Measurements from ENCODE around the gene CCDC9.
A peak's percentile ranks its signal among the peaks of the same experiment; 100 is the strongest.
"Not testable (repeated sequence)": the region's sequence is repeated elsewhere in the genome, so short reads cannot be mapped to it uniquely, and the experiment has no call there.

Gene CCDC9

DNA sequence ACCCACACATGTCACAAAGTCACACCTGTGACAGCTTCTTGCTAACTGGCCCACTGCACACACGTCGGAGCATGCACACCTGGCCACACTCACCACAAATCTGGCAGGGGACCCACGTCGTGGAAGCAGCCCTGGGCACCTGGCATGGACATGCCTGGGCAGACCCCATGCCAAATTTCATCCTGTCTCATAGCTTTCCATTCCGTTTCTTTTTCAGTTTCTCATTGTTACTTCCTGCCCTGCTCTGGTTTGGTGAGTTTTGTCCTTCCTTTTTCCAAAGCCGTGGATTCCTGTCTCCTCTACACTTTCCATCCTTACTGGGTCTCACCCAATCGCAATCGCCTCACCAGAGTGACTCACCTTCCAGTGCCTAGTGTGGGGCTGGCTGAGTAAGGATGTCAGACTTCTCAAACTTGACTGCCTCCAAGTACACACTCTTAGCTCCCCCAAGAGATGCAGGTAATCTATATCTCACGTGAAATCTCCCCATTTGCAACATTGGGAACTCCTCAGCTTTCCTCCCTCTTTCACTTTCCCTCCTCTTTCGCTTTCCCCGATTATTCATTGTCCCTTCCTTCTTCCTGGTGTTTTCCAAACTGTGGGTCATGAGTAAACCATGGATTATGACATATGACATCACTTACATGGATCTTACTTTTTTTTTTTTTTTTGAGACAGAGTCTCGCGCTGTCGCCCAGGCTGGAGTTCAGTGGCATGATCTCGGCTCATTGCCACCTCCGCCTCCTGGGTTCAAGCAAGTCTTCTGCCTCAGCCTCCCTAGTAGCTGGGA is 23.7 kb upstream of the CCDC9 start:
- DNase-seq (ENCODE audit: low read depth), result no peak

DNA sequence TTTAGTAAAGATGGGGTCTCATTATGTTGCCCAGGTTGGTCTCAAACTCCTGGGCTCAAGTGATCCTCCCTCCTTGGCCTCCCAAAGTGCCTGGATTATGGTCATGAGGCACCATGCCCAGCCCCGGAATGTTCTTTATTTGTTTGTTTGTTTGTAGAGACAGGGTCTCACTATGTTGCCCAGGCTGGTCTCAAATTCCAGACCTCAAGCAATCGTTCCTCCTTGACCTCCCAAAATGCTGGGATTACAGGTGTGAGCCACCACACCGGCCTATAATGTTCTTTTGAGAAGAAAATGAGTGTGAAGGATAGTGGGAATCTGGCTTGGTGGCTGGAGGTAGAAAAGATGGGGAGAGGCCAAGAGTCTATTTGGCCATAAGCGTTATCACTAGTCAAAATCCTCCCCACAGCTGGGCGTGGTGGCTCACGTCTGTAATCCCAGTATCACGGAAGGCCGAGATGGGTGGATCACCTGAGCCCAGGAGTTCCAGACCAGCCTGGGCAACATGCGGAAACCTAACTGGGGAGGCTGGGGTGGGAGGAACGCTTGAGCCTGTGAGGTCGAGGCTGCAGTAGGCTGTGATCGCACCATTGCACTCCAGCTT is 20.2 kb upstream of the CCDC9 start:
- DNase-seq (ENCODE audit: low read depth), result no peak

DNA sequence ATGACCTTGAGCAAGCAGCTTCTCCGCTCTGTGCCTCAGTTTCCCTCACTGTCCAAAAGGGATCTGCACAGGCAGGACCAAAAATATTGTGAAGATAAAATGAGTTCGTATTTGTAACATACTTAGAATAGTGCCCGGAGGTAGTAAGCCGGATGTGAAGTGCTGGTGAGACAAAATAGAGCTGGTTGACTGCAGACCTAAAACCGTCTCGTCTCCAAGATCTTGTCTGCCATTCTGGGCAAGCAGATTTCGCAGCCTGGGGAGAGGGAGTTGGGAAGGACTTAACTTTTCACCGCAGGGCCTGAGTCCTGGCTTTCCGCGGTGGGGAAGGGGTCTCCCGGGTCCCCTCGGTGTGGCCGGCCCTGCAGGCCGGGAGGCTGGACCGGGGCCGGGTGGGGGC is 17.2 kb upstream of the CCDC9 start:
- DNase-seq (ENCODE audit: low read depth), result no peak

DNA sequence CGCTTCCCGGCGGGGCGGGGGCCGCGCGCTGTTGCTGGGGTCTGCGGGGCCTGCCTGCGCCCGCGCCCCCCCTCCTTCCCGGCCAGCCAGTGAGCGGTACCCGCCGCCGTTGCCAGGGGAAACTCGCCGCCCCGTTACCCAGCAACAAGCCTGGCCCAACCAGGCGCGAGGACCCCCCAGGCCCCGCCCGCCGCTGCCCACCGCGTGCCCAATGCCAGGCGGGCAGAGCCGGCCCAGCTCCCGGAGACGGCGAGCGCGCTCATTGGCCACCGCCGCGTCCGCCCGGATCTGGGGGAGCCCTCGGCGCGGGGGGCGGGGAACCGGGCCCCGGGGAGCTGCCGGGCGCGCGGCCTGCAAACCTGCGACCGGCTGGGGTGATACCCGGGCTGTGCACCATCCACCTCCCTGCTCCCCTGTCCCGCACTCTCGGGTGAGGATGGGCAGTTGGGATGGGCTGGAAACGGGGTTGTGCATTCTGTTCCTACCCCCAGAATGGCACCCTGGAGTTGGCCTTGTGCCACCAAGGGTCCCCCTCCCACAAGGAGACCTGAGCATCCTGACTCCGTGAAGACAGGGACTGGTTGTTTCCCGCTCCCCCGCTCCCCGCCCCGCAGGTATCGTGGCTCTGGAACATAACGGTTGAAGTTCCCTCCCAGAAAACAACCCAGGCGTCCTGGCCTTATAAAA is 16.6 kb upstream of the CCDC9 start:
- no peak for DNase-seq (ENCODE audit: low read depth)

DNA sequence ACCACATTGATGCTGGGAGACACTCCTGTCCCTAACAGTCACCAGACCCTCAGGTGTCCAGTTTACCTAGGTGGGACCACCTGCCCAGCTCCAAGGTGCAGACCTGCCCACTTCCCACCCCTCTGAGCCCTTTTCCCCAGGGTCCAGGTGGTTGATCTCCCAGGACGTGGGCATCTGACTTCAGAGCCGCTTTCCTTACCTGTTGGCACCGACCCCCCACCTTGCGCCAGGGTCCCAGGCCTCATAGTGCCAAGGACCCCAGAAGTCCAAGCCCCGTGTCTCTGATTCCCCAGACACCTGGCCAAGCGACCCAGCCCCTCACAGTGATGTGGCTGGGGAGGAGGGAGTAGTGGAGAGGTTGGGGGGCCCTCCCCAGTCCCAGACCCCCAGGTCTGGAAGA is 15.8 kb upstream of the CCDC9 start:
- no peak for DNase-seq (ENCODE audit: low read depth)

DNA sequence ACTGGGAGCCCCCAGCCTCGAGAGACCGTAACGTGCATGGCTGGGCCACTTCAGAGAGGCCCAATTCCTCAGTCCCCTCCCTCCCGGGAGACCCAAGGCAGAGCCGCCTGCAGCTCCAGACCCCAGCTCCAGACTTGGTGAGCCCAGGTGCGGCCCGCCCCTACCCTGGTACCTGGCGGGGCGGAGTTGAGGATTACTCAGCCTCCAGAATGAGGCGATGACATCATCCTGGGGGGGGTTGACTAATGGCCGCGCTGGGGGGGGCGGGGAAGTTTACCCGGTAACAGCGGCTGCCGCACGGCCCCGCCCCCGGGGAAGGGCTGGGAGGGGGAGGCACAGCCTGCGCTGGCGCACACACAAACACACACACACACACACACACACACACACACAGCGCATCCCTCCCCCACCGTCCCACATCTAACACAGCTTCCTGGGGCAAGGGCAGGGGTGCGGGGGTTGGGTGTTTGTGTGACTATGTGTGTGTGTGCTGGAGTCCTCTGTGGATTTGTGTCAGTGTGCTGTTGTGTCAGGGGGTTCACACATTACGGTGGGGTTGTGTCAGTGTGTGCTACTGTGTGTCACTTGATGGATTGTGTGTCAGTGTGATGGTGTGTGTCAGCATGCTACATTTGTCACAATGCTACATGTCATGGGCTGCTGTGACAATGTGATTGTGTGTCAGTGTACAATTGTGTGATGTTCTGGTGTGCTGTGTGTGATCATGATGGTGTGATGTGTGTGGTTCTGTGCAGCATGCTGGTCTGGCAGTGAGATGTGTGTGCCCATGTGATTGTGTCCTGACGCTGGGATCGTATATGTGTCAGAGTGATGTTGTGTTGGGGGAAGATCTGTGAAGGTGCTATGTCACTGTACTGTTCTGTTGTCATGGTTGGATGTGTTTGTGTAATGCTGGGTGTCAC is 15.1 kb upstream of the CCDC9 start:
- DNase-seq (ENCODE audit: low read depth), result peak; percentile 74

DNA sequence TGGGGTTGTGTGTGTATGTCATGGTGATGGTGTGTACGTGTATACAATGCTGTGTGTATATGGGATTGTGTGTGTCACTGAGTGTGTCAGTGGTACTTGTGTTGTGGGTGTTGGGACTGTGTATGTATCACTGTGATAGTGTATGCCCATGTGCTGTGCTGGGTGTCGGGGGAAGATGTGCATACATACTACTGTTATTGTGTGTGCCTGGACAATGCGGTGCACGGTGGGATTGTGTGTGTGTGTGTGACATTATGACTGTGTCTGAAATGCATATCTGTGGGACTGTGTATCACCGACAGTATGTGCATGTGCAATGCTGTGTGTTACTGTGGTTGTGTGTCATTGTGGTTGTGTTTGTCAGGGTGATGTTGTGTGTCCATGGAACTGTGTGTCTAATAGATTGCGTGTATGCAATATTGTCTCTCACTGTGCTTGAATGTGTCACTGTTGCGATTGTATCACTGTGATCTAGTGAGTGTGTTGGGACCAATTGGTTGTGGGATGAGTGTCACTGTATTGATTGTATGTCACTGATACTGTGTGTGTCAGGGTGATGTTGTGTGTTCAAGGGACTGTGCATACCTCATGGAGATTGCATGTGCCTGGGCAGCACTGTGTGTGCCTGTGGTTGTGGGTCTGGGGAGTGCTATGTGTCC is 14.3 kb upstream of the CCDC9 start:
- DNase-seq (ENCODE audit: low read depth), result no peak

DNA sequence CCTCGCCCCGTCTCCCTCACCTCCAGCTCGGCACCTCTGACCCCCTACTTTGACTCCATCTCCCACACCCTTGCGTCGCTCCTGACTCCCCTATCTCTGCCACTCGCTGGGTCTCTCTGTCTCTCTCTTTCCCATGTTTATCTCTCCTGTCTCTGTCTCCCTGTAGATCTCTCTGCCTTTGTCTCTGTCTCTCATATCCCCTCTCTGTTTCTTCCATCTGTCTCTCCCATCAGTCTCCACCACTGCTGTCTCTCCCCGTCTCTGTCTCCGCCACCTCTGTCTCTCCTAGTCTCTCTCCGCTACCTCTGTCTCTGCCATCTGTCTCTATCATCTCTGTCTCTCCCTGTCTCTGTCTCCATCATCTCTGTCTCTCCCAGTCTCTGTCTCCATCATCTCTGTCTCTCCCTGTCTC is 13.0 kb upstream of the CCDC9 start:
- no peak for DNase-seq (ENCODE audit: low read depth)

DNA sequence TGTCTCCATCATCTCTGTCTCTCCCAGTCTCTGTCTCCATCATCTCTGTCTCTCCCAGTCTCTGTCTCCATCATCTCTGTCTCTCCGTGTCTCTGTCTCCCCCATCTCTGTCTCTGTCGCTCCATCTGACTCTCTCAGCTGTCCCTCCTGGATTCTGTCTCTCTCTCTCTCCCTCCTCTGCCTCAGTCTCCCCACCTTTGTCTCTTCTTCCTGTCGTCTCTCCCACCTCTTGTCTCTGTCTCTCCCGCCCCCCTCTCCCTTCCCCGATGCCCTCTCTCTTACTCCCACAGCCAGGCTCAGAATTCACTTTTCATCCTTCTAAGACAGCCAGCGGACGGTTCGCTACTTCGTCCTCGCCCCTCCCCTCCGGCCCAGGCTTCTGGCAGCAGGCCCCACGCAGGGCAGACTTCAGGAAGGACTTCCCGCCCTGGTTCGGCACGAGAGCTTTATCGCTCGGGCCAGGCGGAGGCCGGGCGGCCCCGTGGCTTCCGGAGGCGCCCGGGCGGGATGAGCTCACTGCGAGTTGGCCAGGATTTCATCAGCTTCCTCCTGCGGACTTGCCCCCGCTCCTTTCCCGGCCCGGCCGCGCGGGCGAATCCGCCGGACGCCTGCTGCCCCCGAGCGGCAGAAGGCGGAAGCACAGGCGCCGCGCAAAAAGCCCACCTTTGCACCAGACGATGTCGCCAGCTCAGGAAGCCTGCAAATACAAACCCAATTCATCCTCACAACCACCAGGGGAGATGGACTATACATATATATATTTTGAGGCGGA is 12.4 kb upstream of the CCDC9 start:
- peak; percentile 97 for DNase-seq (ENCODE audit: low read depth)

DNA sequence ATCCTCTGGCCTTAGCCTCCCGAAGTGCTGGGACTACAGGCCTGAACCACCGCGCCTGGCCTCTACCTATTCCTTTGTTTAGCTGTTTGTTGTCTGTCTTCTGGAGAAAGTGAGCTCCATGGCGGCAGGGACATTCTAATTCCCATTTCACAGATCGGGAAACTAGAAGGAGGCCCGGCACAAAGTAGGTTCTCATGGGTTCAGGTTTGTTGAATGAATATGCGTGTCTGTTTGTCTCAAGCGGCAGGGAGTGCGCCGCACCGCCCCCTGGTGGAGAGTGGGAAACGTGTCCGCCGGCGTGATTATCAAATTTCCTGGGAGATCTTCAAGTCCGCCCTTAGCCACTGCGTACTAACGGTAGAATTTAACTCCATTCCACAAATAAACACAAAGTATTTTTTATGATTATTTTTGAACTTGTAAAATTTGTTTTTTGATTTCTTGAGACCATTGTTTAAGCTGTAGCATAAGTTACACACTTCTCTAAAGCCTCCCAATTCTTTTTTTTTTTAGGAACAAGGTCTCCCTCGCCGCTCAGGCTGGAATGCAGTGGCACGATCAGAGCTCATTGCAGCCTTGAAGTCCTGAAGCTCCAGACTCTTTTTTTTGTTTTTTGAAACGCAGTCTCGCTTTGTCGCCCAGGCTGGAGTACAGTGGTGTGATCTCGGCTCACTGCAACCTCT is 8.9 kb upstream of the CCDC9 start:
- DNase-seq (ENCODE audit: low read depth), result peak; percentile 79

DNA sequence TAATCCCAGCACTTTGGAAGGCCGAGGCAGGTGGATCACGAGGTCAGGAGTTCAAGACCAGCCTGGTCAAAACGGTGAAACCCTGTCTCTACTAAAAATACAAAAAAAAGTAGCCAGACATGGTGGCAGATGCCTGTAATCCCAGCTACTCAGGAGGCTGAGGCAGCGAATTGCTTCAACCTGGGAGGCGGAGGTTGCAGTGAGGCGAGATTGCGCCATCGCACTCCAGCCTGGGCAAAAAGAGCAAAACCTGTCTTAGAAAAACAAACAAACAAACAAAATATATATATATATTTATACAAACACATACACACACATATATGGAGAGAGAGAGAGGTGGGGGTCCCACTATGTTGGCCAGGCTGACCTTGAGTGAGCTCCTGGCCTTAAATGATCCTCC is 3.3 kb upstream of the CCDC9 start:
- not testable (repeated sequence) for DNase-seq (ENCODE audit: low read depth)

DNA sequence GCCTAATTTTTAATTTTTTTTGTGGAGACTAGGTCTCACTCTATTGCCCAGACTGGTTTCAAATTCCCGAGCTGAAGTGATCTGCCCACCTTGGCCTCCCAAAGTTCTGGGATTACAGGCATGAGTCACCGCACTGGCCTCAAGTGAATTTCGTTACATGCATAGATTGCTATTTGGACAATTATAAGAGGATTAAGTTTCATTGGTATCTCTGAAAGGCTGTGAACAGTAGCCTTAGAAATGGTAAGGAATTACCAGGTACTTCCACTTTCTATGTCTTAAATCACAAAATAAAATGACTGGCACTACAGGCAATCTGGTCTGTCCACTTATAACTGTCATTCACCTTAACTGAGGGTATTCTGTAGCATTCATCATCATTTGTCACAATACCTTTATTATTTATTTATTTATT is 2.9 kb upstream of the CCDC9 start:
- no peak for DNase-seq (ENCODE audit: low read depth)

DNA sequence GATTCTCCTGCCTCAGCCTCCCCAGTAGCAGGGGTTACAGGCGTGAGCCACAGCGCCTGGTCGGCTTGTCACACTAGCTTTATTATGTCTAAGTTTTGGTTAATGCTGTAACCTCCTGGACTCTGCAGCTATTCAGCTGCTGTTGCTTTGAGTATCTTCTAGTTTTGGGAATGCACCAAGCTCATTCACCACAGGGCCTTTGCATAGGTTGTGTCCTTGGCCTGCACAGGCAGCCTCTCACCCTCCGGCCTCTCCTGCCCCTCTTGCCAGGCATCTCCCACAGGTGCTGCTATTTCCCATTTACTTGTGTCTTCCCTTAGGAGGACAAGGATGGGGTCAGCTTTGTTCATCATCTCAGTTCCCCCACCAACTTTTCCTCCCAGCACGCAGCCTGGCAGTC is 2.4 kb upstream of the CCDC9 start:
- DNase-seq (ENCODE audit: low read depth), result no peak

DNA sequence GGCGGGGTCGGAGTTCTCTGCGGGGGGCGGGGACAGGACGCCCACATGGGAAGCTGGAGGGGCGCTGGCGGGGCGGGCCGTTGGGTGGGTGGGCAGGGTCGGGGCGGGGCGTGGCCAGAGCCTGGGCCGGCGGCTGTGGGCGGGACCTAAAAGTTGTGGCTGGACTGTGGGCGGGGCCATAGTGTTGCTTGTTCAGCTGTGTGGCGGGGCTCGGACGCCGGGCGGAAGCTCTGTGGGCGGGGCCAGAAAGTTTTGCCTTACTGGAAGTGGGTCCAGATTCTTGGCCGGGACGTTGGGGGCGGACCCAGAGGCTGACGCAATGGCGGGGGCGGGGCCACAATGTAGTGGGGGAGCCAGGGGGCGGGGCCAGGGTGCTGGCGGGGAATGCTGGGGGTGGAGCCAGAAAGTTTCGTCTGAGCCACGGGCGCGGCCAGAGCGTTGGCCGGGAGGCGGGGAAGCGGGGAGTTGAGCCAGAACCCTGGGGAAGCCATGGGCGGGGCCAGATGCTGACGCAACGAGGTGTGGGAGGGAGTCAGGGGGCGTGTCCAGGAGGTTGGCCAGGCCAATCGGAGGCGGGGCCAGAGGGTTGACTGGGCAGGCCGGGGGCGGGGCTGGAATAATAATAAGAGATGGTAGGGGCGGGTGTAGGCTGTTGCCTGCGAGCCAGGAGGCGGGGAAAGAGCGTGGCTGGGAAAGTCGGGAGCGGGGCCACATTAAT is 527 bp downstream of the CCDC9 start:
- DNase-seq (ENCODE audit: low read depth), result peak; percentile 100

DNA sequence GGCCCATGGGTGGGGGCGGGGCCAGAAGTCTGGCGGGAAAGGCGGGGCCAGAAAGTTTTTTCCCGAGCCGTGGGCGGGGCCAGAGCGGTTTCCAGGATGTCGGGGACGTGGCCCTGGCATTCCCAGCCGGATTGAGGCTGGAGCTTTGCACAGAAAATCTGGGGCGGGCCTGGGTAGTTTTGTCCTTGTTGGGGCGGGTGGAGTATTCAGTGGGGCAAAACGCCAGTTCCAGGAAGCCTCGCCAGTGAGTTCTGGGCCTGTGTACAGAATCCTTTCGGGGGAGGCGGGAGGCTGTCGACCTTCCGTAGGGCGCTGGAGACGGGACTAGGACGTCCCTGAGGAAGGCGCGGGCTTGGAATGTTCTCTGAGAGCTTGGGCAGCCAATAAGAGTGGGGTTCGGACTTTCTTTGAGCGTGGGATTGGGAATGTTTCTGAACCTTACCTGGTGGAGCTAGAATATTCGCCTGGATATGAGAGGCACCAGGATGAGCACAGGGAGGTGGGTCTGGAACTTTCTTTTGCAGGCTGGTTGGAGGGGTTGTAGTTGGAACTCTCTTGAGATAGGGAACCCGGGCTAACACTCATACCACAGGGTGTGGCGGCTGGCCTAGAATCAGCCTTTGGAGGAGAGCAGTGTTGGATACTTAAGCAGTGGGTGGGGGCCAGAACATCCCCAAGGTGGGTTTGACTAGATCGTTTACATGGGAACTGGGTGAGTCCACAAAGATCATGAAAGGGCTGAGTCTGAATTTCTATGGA is 1.3 kb downstream of the CCDC9 start:
- DNase-seq (ENCODE audit: low read depth), result no peak

DNA sequence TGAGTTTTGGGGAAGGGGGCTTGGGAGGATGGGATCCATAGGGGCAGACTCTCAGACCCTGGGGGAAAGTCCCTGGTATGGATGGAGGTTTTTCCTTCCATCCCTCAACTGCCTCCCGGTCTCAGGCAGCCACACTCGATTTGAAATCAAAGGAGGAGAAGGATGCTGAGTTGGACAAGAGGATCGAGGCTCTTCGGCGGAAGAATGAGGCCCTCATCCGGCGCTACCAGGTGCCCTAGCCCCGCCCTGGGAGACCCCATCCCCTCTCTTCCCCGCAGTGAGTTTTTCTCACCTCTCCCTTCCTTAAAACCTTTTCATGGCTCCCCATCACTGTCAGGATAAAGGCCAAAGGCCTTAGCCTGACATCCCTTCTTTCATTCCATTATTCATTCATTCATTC is 2.1 kb downstream of the CCDC9 start:
- no peak for DNase-seq (ENCODE audit: low read depth)

DNA sequence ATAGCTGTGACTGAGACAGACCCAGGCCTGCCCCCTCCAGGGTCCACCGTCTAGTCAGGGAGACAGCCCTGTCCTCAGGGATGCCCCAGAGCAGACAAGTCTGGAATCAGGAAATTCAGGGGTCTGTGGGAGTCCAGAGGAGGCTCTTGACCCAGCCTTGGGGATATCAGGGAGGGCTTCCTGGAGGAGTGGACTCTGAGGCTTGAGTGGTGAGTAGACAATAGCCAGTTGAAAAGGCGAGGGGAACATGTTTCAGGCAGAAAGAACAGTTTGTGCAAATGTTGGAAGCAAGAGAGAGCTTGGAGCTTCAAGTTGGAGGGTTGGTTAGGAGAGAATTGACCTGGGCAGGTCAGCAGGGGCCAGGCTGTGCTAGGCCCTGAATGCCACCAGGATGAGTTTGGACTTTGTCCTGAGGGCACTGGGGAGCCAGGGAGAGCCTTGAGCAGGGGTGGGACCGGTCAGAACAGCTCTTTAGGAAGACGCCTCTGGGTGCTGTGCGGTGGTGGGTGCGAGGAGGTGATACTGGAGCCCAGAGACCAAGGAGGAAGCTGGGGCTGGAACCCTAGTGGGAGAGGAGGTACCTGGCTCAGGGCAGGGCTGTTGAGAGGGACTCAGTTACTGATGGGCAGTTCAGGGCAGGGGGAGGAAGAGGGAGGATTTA is 2.7 kb downstream of the CCDC9 start:
- no peak for DNase-seq (ENCODE audit: low read depth)

DNA sequence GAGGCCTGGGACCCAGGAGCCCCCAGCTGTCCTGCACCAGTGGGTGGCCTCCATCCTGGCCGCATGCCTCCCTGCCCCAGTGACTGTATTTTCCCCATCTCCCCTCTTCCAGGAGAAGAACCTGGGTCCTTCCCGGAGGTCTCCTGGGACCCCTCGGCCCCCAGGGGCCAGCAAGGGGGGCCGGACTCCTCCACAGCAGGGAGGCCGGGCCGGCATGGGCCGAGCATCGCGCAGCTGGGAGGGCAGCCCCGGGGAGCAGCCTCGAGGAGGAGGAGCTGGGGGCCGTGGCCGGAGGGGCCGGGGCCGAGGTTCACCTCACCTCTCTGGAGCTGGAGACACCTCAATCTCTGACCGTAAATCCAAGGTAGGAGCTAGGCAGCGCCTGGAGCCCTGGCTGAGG is 4.2 kb downstream of the CCDC9 start:
- DNase-seq (ENCODE audit: low read depth), result no peak

All from activated T-cell treated with anti-CD3 and anti-CD28 coated beads for 48 hours (primary cell).